T-helper 2 cell (primary cell): ENCODE results near the gene TUFM.
"Not testable (repeated sequence)": the region's sequence is repeated elsewhere in the genome, so short reads cannot be mapped to it uniquely, and the experiment has no call there.

Source experiments
- DNase-seq, 5 experiments: peaks; one replicate each; pipeline versions ENCODE4 v3.0.0 to v3.0.0-alpha.2; 2012 to 2022

TUFM gene

DNA sequence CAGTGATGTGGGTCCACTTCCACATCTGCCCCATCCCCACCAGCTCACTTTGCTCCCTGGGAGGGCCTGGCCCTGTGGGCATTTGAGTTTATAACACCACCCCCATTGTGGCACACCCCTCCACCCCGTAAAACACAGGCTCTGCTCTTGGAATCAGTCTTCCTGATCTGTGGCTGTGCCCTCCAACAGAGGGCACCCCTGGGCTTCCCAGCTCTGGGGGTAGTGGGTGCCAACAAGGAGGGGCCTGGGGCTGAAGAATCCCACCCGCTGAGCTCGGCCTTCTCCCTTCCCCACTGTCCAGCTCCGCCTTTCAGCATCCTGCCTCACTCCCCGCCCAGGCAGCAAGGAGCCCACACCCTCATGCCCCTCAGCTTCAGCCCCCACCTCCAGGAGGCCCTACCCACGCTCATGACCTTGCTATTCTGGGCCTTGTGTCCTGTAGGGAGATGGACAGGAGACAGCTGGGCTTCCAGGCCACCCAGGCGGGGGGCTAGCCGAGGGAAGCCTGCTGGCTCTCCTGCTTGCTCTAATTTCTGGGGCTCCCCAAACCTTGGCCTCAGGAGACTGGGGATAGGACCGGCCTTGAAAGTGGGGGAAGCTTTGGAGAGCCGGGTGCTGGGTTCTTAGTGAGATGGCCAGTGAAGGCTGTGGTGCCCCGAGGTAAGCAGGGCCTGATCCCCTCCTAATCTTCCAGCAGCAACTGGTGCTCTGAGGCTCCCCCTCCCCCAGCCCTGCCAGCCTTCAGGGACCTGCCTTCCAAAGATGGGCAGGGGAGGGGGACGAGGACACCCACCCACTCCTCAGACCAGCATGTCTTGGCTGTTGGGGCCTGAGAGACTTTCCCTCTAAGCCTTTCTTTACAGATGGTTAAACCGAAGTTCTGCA lies 29.2 kb upstream of the TUFM start:
- DNase-seq = no peak

DNA sequence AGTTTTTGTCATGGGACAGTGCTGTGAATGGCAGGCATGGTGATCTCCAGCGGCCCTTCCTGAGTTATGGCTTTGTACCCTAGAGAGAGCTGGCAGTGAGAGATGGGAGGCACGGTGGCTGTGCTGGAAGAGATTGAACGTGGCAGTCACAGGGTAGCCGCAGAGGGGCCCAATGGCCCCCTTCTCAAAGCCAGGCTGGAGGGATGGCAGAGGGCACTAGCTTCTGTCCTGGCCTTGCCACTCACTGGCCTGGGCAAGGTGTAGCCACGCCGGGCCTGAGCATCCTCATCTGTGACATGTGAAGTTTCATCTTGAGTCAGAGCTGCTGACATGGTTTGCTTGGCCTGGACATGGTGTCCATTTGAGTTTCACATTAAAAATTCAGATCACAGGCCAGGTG lies 28.3 kb upstream of the TUFM start:
- DNase-seq = no peak

DNA sequence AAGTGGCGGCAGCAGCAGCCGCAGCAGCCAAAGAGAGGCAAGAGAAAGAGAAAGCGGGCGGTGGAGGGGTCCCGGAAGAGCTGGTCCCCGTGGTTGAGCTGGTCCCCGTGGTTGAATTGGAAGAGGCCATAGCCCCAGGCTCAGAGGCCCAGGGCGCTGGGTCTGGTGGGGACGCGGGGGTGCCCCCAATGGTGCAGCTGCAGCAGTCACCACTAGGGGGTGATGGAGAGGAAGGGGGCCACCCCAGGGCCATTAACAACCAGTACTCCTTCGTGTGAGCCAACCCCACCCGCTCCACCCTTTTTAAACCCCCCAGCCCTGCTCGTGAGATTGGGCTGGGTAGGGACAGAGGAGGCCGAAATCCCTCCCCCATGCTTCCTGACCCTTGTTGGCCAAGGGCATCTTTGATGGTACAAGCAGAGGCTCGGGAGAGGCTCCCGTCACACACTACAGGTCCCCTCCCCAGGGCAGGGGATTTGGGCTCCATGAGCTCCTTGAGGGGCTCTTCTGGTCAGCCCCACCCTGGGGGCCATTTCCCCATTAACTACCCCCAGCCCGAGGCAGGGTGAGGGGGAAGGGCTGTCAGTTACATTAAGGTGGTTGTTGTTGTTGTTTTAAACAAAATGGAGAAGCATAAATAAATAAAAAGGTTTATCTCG lies 27.5 kb upstream of the TUFM start:
- peak; percentile 30 to 54 (median 47) for DNase-seq

DNA sequence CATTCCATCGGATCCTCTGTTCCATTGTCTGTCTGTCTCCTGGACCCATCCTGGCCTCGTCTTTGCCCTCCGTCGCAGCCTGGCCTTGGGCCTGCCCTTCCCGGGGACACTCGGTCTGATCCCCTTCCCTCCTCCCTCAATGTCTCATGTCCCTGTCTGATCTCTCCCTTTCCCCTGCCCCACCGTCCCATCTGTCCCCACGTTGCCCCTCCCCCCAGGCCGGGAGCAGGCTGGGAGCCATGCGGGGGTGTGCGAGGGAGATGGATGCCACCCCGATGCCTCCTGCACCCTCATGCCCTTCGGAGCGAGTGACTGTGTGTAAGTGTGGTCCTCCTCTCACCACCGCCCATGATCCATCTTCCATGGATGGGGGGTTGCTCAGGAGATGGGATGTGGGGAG lies 26.8 kb upstream of the TUFM start:
- no peak for DNase-seq

DNA sequence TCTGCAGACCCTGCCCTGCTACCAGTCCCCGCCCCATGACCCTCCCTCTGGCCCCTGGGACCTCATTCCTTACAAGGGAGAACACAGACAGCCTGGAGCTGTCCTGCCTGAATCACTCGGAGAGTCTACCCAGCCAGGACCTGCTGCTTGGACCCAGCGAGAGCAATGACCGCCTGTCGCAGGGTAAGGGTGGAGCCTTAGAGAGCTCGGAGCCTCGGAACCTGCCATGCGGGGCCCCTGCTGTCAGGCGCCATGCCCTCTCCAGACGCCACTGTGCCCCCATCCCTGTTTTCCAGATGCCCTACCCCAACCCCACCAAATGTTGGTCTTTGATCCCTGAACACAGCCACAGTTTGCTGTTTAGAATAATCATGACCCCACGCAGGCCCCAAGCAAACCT lies 23.1 kb upstream of the TUFM start:
- no peak for DNase-seq

DNA sequence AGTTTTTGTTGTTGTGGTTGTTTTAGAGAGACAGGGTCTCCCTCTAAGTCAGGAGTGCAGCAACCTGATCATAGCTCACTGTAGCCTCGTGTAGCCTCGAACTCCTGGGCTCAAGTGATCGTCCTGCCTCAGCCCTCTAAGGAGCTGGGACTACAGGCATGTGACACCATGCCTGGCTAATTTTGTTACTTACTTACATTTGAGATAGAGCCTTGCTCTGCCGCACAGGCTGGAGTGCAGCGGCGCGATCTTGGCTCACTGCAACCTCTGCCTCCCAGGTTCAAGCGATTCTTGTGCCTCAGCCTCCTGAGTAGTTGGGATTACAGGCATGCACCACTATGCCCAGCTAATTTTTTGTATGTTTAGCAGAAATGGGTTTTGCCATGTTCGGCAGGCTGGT lies 21.5 kb upstream of the TUFM start:
- not testable (repeated sequence) for DNase-seq

DNA sequence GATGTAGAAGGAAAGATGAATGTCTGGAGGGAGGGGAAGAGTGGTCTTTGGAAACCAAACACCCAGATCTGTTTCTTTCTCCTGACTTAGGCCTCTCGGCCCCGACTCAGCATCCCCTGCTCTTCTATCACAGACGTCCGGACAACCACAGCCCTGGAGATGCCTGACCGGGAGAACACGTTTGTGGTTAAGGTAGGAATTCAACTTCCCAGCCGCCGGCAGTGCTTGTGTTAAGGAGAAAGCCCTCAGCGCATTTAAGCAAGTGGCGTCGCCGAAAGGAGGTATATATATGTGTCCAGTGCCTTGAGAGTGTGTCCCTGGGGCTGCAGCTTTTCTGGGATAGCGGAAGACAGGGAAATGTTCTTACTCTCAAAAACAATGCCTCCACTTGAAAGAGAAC lies 21.1 kb upstream of the TUFM start:
- DNase-seq = no peak

DNA sequence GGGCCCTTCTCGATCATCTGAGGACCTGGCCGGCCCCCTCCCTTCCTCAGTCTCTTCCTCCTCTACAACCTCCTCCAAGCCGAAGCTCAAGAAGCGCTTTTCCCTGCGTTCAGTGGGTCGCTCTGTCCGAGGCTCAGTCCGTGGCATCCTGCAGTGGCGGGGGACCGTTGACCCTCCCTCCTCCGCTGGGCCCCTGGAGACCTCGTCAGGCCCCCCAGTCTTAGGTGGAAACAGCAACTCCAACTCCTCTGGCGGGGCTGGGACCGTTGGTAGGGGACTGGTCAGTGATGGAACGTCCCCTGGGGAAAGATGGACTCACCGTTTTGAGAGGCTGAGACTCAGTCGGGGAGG lies 20.3 kb upstream of the TUFM start:
- DNase-seq = no peak

DNA sequence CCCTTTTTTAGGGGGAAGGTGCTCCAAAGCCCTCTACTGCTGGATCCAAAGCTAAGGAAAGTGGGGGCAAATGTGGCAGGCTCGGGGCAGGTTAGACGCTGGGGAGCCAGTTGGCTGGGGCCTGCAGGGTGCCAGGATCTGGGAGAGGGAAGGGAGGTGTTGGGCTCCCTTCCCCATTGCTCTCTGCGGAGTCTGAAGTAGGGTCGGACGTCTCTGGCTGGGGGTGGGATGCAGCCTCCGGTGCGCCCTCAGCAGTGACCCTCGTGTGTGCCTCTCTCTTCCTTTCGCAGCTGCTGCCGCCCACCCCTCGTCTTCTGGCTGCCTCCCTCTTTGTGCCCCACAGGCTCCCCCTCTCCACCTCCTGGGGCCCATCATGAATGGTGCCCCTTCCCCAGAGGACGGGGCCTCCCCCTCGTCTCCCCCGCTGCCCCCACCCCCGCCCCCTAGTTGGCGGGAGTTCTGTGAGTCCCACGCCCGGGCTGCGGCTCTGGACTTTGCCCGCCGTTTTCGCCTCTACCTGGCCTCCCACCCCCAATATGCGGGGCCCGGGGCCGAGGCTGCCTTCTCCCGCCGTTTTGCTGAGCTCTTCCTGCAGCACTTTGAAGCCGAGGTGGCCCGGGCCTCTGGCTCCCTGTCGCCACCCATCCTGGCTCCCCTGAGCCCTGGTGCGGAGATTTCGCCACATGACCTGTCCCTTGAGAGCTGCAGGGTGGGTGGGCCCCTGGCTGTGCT lies 19.7 kb upstream of the TUFM start:
- no peak for DNase-seq

DNA sequence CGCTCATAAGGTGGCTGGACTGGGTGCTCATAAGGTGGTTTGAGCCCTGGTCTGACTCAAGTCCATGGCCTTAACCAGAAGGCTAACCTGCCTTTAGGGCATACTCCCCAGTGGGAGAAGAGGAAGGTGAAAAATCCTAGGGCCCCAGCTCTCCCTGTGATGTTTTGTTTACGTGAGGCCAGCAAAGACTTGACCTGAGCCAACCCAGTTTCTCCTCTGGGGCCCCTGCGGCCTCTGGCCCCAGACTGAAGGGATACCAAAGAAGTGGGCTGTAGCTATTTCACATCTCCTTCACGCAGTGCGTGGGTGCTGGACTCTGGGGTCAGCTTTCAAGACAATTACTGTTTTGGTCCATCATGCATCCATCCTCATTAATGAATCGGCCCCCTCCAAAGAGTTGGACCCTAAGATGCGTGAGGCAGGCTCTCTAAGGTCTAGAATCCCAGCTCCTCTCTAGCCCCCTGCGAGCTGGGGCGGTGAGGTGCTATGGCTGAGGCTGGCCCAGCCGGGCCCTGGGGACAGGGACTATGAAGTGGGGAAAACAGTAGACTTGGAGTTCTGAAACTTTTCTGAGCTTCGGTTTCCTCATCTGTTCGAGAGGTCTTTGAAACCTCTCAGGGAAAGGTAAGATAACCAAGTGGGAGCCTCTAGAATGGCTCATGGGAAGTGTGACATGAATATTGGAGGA lies 19.0 kb upstream of the TUFM start:
- no peak for DNase-seq

DNA sequence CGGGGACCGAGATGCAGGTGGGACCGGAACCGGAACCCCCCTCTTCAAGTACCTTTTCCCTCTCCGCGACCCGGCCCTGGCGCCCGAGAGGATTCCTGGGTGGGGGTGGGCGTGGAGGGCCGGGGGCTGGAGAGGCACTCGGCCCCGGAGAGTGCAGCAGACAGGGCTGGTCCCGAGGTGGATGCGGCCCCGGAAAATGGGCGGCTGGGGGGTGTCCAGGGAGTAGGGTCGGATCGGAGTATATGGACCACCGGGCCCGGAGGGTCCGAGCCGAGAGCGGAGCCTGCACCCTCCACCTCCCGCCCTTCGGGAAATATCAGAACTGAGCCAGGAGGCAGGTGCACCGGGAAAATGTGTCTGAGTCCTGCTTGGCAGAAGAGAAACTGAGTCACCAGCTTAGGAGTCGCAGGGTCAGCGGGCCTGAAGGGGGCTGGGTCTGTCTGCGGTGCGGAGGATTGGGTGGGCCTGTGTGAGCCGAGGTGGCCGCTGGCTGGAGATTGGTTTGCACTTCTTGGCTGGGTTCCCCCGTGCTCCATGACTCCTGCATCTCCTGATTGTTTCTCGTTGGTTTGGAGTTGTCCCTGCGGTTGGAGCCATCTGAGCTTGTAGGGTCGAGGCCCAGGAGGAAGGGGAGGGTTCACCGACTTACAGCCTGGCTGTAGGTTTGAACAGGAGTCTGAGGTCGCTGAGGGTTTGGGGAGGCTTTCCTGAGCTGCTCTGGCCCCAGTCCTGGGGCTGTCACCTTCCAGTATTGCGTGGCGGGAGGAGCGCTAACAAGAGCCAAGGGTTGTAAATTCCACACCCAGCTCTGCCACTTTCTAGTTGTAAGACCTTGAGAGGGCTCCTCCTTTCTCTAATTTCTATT lies 18.0 kb upstream of the TUFM start:
- DNase-seq = peak in 2 of 5 experiments; percentile 20 to 30

DNA sequence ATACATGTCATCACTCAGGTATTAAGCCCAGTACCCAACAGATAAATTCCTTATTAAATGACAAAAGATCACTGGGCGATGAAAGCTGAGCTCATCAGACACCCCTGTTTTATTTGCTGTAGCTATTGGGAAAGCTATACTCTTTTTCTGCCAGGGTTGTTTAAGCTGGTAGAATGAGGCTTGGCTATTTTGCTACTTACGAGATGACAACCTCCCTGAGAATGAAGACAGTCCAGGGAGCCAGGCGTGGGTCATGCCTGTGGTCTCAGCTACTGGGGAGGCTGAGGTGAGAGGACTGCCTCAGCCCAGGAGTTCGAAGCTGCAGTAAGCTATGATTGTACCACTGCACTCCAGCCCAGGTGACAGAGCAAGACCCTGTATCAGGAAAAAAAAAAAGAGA lies 13.2 kb upstream of the TUFM start:
- no peak for DNase-seq

DNA sequence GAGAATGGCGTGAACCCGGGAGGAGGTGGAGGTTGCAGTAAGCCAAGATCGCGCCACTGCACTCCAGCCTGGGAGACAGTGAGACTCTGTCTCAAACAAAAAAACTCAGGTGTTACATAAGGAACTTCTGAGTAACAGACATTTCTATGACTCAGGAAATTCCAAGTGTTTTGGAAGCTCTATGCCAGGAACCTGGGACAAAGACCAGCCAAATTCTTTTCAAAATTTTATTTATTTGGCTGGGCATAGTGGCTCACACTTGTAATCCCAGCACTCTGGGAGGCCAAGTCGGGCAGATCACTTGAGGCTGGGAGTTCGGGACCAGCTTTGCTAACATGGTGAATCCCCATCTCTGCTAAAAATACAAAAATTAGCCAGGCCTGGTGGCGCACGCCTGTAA lies 12.3 kb upstream of the TUFM start:
- DNase-seq = no peak

DNA sequence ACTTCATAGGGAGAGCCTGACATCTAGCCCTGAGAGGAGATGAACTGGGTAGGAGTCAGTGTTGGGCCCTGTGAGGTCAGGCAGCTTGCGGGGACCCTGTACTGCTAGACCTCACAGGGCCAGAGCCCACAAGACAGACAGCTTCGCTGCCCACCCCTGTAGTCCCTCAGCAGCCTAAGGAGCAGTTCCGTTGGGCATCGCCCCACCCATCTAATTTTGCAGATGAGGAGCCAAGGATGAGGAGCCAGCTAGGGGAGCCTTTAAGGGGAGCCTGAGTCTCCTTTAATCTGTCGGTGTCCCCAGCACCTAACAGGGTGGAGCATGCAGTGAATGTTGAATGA lies 755 bp upstream of the TUFM start:
- no peak for DNase-seq

DNA sequence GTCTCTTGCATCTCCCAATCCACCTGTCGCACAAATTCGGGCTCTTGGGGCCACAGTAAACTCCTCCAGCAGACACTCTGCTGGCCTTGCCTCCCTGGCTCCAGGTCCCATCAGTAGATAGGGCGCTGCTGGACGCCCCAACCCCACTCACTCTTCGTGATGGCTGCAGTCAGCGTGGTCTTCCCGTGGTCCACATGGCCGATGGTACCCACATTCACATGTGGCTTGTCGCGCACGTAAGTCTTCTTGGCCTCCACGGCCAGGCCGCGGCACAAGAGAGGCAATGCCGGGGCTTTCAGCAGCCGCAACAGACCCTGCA lies 428 bp downstream of the TUFM start:
- DNase-seq = peak in 1 of 5 experiments; percentile 27

DNA sequence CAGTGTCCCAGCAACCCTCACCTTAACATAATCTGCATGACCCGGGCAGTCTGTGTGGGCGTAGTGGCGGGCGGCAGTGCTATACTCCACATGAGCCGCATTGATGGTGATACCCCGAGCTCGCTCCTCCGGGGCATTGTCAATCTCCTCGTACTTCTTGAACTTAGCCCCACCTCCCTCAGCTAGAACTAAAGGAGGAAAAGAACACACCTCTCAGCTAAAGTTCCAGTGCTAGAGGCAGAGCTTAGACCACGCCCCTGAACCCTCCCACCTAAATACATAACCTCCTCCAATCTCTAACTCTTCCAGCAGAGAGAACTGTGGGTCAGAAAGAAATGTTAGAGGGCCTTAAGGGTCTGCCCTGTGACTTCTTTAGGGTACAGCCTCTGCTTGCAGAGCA lies 855 bp downstream of the TUFM start:
- DNase-seq = peak in 1 of 5 experiments; percentile 78

DNA sequence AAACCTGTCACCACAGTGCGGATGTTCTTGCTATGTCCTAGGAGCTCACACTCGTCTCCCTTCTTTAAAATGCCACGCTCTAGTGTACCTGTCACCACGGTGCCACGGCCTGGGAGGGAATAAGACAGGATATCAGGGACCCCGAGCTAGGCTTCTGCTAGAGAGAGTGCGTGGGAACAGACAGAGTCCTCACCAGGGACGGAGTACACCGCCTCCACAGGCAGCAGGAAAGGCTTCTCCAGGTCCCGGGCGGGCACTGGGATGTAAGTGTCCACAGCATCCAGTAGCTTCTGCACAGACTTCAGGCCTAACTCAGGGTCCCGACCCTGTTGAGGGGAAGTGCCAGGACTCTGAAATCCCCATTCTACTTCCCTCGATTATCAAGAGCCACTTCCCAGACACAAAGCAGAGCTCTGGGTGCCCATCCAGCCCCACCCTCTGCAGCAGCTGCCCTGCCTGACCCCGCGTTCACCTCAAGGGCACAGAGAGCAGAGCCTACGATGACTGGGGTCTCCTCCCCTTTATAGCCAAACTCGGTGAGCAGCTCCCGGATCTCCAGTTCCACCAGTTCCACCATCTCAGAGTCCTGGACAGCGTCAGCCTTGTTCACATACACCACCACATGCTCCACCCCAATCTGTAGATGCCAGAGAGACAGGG lies 1.8 kb downstream of the TUFM start:
- DNase-seq = no peak

DNA sequence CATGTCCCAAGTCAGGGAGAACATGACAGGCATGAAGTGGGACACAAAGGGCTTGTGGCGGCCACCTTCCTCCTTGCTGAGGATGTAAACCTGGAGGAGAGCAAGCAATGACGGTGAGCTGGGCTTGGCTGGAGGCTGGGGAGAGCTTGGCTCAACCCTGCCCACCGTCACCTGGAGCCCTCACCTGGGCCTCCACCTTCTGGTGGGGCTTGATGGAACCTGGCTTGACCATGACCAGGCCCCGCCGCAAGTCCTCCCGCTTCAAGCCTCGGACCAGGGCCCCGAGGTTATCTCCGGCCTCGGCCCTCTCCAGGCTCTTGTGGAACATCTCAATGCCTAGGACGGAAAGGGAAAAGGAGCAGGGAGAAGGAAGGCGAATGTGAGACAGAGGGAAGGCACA lies 2.4 kb downstream of the TUFM start:
- DNase-seq = no peak

DNA sequence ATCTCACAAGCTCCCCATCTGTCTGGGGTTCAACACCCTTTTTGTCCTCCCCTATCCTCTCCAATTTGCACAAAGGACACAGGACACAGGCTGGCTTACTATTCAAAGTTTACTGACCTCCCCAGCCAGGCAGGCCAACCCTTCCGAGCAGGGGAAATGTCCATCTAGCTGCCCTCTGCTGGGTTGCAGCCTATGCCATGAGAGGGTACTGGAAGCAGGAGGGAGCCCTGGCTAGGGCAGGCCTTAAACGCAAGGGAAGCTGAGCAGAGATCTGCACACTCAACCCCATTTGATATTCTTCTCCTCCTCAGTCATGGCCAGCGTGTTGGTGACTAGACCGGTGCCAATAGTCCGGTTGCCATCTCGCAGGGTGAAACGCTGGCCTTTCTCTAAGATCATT lies 3.5 kb downstream of the TUFM start:
- DNase-seq = no peak

DNA sequence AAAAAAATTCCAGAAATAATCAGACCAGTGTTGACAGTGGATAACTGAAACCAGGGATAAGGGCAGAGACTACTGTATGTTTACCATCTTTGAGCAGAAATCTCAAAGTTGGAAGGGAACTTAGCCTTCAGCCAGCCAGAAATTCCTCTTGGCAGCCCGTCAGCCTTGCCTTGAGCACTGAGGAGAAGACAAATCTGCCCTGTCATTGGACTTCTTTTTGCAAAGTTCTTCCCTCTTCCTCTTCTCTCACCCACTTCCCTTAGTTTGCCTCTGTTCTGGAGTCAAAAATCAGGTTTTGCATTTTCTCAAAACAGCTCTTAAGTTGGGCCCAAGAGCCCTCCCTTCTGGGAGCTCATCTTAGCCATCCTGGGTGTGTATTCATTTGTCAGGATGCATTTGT lies 6.2 kb downstream of the TUFM start:
- DNase-seq = no peak

DNA sequence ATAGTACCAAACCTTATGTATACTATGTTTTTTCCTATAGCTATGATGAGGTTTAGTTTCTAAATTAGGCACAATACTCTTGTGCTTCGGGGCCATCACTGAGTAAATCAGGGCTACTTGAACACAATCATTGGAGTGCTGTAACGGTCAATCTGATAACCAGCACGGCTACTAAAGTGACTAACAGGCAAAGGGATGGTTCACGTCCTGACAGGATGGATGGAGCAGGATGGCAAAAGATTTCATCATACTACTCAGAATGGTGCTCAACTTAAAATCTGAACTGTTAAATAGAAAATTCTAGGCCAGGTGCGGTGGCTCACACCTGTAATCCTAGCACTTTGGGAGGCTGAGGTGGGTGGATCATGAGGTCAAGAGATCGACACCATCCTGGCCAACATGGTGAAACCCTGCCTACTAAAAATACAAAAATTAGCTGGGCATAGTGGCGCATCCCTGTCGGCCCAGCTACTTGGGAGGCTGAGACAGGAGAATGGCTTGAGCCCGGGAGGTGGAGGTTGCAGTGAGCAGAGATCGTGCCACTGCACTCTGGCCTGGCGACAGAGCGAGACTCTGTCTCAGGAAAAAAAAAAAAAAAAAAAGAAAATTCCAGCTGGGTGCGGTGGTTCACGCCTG lies 7.0 kb downstream of the TUFM start:
- DNase-seq = no peak

DNA sequence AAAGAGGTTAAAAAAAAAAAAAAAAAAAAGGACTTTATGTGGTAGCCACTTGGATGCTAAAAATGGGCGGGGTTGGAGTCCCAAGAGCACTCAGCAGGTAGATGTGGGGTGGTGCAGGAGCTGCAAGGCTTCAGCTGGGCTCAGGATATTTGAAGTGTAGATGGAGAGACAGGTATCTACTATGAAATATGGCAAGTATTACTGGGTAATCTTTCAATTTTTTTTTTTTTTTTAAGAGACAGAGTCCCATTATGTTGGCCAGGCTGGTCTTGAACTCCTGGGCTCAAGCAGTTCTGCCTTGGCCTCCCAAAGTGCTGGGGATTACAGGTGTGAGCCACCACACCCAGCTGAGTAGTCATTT lies 7.6 kb downstream of the TUFM start:
- DNase-seq = no peak
